Endothelial cell of umbilical vein (primary cell): ENCODE results near the gene LOXHD1. TPM values are rescaled to one million over a fixed set of nuclear protein-coding genes. Genes with fewer than 3 reads are reported as not detected.

Source experiments
- BruUV-seq: library from RNA; stranded (reverse); fragments of 400-500 nt; replicated peaks from 2 replicates; lab custom pipeline; 2021; lab: Mats Ljungman, UMichigan
- CTCF ChIA-PET: fragments of 300-600, 350-600 bp; sonication (Branson Sonifier 250); formaldehyde crosslinking; loops from one replicate; lab custom pipeline; 2021; ENCODE audit warnings: antibody characterized with exemption, inconsistent platforms; lab: Charles Lee
- POLR2A ChIA-PET: fragments of 300-600, 350-600 bp; sonication (Branson Sonifier 250); formaldehyde crosslinking; loops from one replicate; lab custom pipeline; 2021; ENCODE audit warnings: antibody characterized with exemption, inconsistent platforms; lab: Charles Lee
- DNase-seq: peaks from one replicate; pipeline ENCODE4 v3.0.0-alpha.2; 2011; ENCODE audit warnings: low read depth, low spot score
- FAIRE-seq: peaks from 2 replicates; lab custom pipeline; 2011; peaks lifted over from hg19 to GRCh38; lab: Jason Lieb, UNC
- H2AFZ ChIP-seq: 2 replicates; pipeline ENCODE4 v1.6.0; 2012; ENCODE audit warnings: low read depth, low read length, control low read depth, inconsistent platforms
- H3K27ac ChIP-seq: 2 replicates; pipeline ENCODE4 v1.5.1; 2011; ENCODE audit warnings: low read depth, mild to moderate bottlenecking, control low read depth, low read length, moderate library complexity; ENCODE audit not compliant: insufficient read depth
- H3K27me3 ChIP-seq, 2 experiments: 2 replicates each; pipeline versions ENCODE4 v1.6.0 to v1.6.1; 2011; ENCODE audit warnings: low read length in 2 of 2, mixed read lengths in 1 of 2; ENCODE audit not compliant: control insufficient read depth in 2 of 2, insufficient read depth in 2 of 2
- H3K36me3 ChIP-seq, 2 experiments: 2 replicates in 1 of 2; 3 replicates in 1 of 2; pipeline ENCODE4 v1.5.1; 2011; ENCODE audit warnings: low read length in 2 of 2, mild to moderate bottlenecking in 1 of 2, moderate library complexity in 1 of 2; ENCODE audit not compliant: control insufficient read depth in 2 of 2, insufficient read depth in 2 of 2; ENCODE audit errors: extremely low read depth in 1 of 2
- H3K4me1 ChIP-seq: 3 replicates; pipeline ENCODE4 v1.5.1; 2011; ENCODE audit warnings: mild to moderate bottlenecking, low read length; ENCODE audit not compliant: control insufficient read depth, insufficient read depth; ENCODE audit errors: extremely low read depth
- H3K4me2 ChIP-seq: 2 replicates; pipeline ENCODE4 v1.6.1; 2011; ENCODE audit warnings: low read length, control low read depth, mixed read lengths; ENCODE audit not compliant: insufficient read depth
- H3K4me3 ChIP-seq, 3 experiments: fragments of 200-600 bp in 1 of 3; sonication (generic), shearing (Covaris generic) in 1 of 3; replicated peaks in 1 of 3; 2 replicates each; pipeline ENCODE4 v1.5.1; 2011 to 2016; ENCODE audit warnings: control low read depth in 3 of 3, low read length in 3 of 3, mild to moderate bottlenecking in 2 of 3, inconsistent platforms in 1 of 3, low read depth in 1 of 3, moderate library complexity in 1 of 3; ENCODE audit not compliant: insufficient read depth in 1 of 3
- H3K79me2 ChIP-seq: 2 replicates; pipeline ENCODE4 v1.6.0; 2012; ENCODE audit warnings: low read length, inconsistent platforms; ENCODE audit not compliant: control insufficient read depth, insufficient read depth
- H3K9ac ChIP-seq: replicated peaks from 2 replicates; pipeline ENCODE3; 2011; ENCODE audit warnings: low read length, control low read depth; ENCODE audit not compliant: insufficient read depth; ENCODE audit errors: extremely low read depth
- H3K9me1 ChIP-seq: replicated peaks from 3 replicates; pipeline ENCODE4 v1.6.0; 2011; ENCODE audit warnings: mild to moderate bottlenecking, low read length; ENCODE audit not compliant: control insufficient read depth, insufficient read depth; ENCODE audit errors: extremely low read depth
- H3K9me3 ChIP-seq: replicated peaks from 2 replicates; pipeline ENCODE4 v1.5.1; 2012; ENCODE audit warnings: low read length, inconsistent platforms; ENCODE audit not compliant: control insufficient read depth, insufficient read depth
- H4K20me1 ChIP-seq: replicated peaks from 2 replicates; pipeline ENCODE3; 2011; ENCODE audit warnings: mild to moderate bottlenecking, low read length; ENCODE audit not compliant: control insufficient read depth, insufficient read depth; ENCODE audit errors: extremely low read depth
- CTCF ChIP-seq, 2 donors: IDR thresholded peaks; 1 replicate in 1 of 2; 2 replicates in 1 of 2; pipeline ENCODE4 v1.5.1; 2011; ENCODE audit warnings: low read length in 2 of 2, mild to moderate bottlenecking in 2 of 2, moderate library complexity in 2 of 2, control low read depth in 1 of 2, inconsistent platforms in 1 of 2, low read depth in 1 of 2; ENCODE audit not compliant: insufficient read depth in 1 of 2; ENCODE audit errors: extremely low read depth in 1 of 2
- EZH2 ChIP-seq: IDR thresholded peaks from 2 replicates; pipeline ENCODE4 v1.6.1; 2012; ENCODE audit warnings: borderline replicate concordance, low read depth, mild to moderate bottlenecking, moderate library complexity, low read length, inconsistent platforms; ENCODE audit not compliant: severe bottlenecking
- FOS ChIP-seq: IDR thresholded peaks from 2 replicates; pipeline ENCODE4 v1.6.1; 2011; ENCODE audit warnings: mild to moderate bottlenecking, low read length, moderate library complexity, borderline replicate concordance; ENCODE audit not compliant: insufficient read depth
- GATA2 ChIP-seq: IDR thresholded peaks from 2 replicates; pipeline ENCODE4 v1.7.0; 2011; ENCODE audit warnings: low read depth, mild to moderate bottlenecking, moderate library complexity, mixed read lengths, low read length; ENCODE audit not compliant: insufficient read length, insufficient read depth
- JUN ChIP-seq: IDR thresholded peaks from 2 replicates; pipeline ENCODE4 v1.6.1; 2011; ENCODE audit warnings: borderline replicate concordance, low read depth; ENCODE audit not compliant: insufficient read length, insufficient read depth
- MAX ChIP-seq: IDR thresholded peaks from 2 replicates; pipeline ENCODE4 v1.6.1; 2011; ENCODE audit not compliant: insufficient read depth, insufficient read length
- MYC ChIP-seq: IDR thresholded peaks from one replicate; pipeline ENCODE4 v1.6.1; 2011; ENCODE audit warnings: mild to moderate bottlenecking, low read depth, low read length
- POLR2A ChIP-seq: IDR thresholded peaks from 2 replicates; pipeline ENCODE4 v1.6.1; 2012; ENCODE audit warnings: low read depth, mild to moderate bottlenecking, control low read depth, low read length
- POLR2AphosphoS5 ChIP-seq: IDR thresholded peaks from 2 replicates; pipeline ENCODE4 v1.6.1; 2012; ENCODE audit warnings: low read depth, mild to moderate bottlenecking, control low read depth, low read length, moderate library complexity; ENCODE audit not compliant: insufficient read depth
- dilution Hi-C: fragments of 300-500 bp; cut with MboI; formaldehyde crosslinking; loops from one replicate; pipeline ENCODE4 v1.15.0; 2019; ENCODE audit warnings: low sequenced_read_pairs; ENCODE audit not compliant: extremely low pct_ligation_motif_present
- intact Hi-C: fragments of 100-400 bp; cut with micrococcal nuclease; formaldehyde crosslinking; loops from one replicate; pipeline ENCODE4 v1.10.0; 2022
- polyA plus RNA-seq, 4 experiments: library from polyadenylated mRNA; depleted of rRNA in 3 of 4; stranded (reverse) in 3 of 4; unstranded in 1 of 4; fragments of >200 nt; gene quantifications; 2 replicates each; pipeline versions ENCODE4 v1.2.1 to v1.2.3, GENCODE V29; 2011 to 2012; ENCODE audit warnings: missing spikeins in 1 of 4
- total RNA-seq: library from RNA; stranded (reverse); gene quantifications from 2 replicates; pipeline ENCODE4 v1.2.3, GENCODE V29; 2021

Gene LOXHD1
- total and polyA plus RNA-seq, 2 donors (not counting 3 experiments of a cell fraction or from before 2014, with no cell fraction given): not detected

DNA sequence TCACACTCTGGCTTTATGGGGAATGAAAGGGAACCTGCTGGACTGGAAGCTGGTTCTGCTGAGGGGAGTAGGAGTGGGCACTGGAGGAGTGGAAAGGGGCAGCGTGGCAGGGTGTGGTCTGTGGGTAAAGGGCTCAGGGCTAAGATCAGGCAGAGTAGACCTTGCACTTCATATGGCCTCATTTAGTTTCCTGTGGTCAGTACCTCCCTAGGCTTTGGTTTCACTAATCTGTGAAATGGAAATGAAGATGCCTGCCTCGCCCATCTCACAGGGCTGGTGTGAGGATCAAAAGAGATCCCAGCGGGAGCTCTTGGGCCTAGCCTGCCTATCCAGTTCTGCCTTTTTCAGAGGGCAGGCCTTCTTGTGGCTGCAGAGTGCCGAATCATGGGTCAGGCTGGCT lies 208.7 kb downstream of the LOXHD1 start:
- TF ChIP-seq GATA2 (no peak), CTCF (IDR thresholded peaks at IDR 0.05; ENCODE audit: extremely low read depth in 1 of 2, insufficient read depth in 1 of 2, low read depth in 1 of 2, low read length in 2 of 2) (no peak), POLR2AphosphoS5 (no peak), JUN (no peak), MYC (no peak), MAX (no peak), FOS (no peak), POLR2A (no peak), EZH2 (no peak)
- Histone ChIP-seq H3K27ac (no peak overlapping the region), H3K4me2 (no peak overlapping the region), H3K4me3 (no peak overlapping the region), H3K4me1 (no peaks in the 10 kb centered on the region), H3K79me2 (no peaks in the 10 kb centered on the region), H4K20me1 (no peaks in the 10 kb centered on the region), H3K9ac (no peak overlapping the region), H3K27me3 (no peaks in the 10 kb centered on the region), H3K9me3 (no peaks in the 10 kb centered on the region), H3K36me3 (no peaks in the 10 kb centered on the region), H3K9me1 (no peaks in the 10 kb centered on the region), H2AFZ (no peak overlapping the region)
- dilution Hi-C loops: no loop called here
- ChIA-PET CTCF (interaction anchor here (1.4 kb wide), 1 partner anchor 167 kb away, joined by 4 read pairs; no protein-coding TSS in a partner anchor), POLR2A (no interaction called here)
- DNase-seq (no peak), FAIRE-seq (no peak)
- no TSS peak for BruUV-seq
- intact Hi-C loops: no loop called here
